Uterus (tissue), 4 donors: ENCODE measurements around the gene CLMP. TPM values are rescaled to one million over a fixed set of nuclear protein-coding genes. Genes with fewer than 3 reads are reported as not detected.
A peak's percentile ranks its signal among the peaks of the same experiment; 100 is the strongest.

Experiments used
- DNase-seq, 2 donors: peaks; one replicate each; pipeline ENCODE4 v3.0.0-alpha.2; 2019 to 2020
- H3K27ac ChIP-seq, 2 donors: fragments of 200-600 bp; sonication (generic); 1 replicate in 1 of 2; 2 replicates in 1 of 2; pipeline ENCODE4 v1.5.1; 2016 to 2018
- H3K27me3 ChIP-seq, 2 donors: fragments of 200-600 bp; sonication (generic); one replicate each; pipeline ENCODE4 v1.5.1; 2018 to 2019; ENCODE audit warnings: control low read depth in 1 of 2
- H3K36me3 ChIP-seq, 2 donors: fragments of 200-600 bp; sonication (generic); one replicate each; pipeline ENCODE4 v1.5.1; 2019; ENCODE audit warnings: control low read depth in 1 of 2
- H3K4me1 ChIP-seq, 2 donors: fragments of 200-600 bp; sonication (generic); one replicate each; pipeline ENCODE4 v1.5.1; 2018 to 2019; ENCODE audit warnings: control low read depth in 1 of 2
- H3K4me3 ChIP-seq, 2 donors: fragments of 200-600 bp; sonication (generic); 1 replicate in 1 of 2; 2 replicates in 1 of 2; pipeline ENCODE4 v1.5.1; 2018 to 2019; ENCODE audit warnings: mild to moderate bottlenecking in 1 of 2
- H3K9me3 ChIP-seq, 2 donors: fragments of 200-600 bp; sonication (generic); one replicate each; pipeline ENCODE4 v1.5.1; 2019; ENCODE audit warnings: control low read depth in 1 of 2
- POLR2A ChIP-seq, 2 donors: fragments of 450-650 bp; IDR thresholded peaks; one replicate each; pipeline ENCODE4 v1.6.1; 2016; ENCODE audit warnings: antibody characterized with exemption in 2 of 2, mild to moderate bottlenecking in 1 of 2, moderate library complexity in 1 of 2
- intact Hi-C: fragments of 100-400 bp; cut with DNase I; formaldehyde crosslinking; loops from one replicate; pipeline ENCODE4 v1.15.1; 2023; ENCODE audit warnings: low total_unique reads
- total RNA-seq, 4 donors: library from RNA; depleted of rRNA in 3 of 4; stranded (reverse); fragments of >200 nt in 3 of 4; gene quantifications; one replicate each; pipeline versions ENCODE4 v1.1.0 to v1.2.4, GENCODE V29; 2014 to 2023
- TF ChIP-seq, protein P1 (sequence below), 4 experiments: fragments of 200-600 bp in 2 of 4; fragments of 450-650 bp in 2 of 4; sonication (generic) in 2 of 4; IDR thresholded peaks; one replicate each; pipeline ENCODE4 v1.5.1; 2016 to 2019; ENCODE audit warnings: antibody characterized with exemption in 4 of 4, mild to moderate bottlenecking in 2 of 4, moderate library complexity in 1 of 4
- donor health status: DM: yes; HTN: yes; CAD: no.

CLMP gene, protein sequence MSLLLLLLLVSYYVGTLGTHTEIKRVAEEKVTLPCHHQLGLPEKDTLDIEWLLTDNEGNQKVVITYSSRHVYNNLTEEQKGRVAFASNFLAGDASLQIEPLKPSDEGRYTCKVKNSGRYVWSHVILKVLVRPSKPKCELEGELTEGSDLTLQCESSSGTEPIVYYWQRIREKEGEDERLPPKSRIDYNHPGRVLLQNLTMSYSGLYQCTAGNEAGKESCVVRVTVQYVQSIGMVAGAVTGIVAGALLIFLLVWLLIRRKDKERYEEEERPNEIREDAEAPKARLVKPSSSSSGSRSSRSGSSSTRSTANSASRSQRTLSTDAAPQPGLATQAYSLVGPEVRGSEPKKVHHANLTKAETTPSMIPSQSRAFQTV
- 100 to 1,000 TPM in 2 of 4 donors, 10 to 100 TPM in 2; 51.6 to 143 (median 95.7) TPM for total RNA-seq

DNA sequence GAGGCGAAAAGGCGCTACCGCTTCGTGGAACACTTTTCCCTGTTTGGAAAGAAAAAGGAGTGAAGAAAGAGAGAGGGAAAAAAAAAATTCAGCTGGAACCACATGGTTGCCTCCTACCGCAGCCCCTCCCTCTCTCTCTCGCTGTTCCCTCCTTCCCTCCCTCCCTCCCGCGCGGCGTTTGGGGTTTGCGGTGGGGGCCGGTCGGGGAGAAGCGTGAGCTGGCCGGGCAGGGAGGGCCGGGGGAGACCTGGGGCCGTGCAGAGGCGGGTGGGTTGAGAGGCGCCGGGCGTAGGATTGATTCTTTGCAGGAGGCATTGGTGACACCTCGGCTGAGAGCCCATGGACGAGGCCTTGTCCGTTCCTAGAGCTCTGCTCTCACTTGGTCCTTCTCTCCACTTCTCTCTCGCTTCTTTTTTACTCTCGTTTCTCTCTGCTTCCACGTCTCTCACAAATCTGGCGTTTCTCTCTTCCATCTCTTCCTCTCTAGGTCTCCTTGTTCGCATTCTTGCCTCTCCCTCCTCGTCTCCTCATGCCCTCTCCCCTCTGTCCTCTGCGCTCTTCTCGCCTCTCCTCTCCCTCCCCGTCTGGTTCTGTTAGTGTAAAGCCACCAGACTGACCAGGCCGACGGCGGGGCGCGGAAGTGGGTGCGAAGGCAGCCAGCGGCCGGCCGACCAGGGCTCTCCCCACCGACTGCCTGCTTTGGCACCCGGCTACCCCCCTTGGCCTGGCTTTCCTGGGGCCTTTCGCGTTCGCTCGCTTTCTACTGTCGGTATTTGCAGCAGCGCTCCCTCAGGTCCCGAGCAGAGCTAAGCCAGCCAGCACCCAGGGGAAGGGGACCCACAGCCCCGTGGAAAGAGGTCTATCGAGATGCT, at the start of gene CLMP:
CLMP (minus strand) TSS at position 61 of the 872 bp plus-strand sequence. CDS start 308 bp downstream, outside the sequence.
- no peak for TF ChIP-seq POLR2A (IDR thresholded peaks at IDR 0.05)
- TF ChIP-seq, protein P1, sequence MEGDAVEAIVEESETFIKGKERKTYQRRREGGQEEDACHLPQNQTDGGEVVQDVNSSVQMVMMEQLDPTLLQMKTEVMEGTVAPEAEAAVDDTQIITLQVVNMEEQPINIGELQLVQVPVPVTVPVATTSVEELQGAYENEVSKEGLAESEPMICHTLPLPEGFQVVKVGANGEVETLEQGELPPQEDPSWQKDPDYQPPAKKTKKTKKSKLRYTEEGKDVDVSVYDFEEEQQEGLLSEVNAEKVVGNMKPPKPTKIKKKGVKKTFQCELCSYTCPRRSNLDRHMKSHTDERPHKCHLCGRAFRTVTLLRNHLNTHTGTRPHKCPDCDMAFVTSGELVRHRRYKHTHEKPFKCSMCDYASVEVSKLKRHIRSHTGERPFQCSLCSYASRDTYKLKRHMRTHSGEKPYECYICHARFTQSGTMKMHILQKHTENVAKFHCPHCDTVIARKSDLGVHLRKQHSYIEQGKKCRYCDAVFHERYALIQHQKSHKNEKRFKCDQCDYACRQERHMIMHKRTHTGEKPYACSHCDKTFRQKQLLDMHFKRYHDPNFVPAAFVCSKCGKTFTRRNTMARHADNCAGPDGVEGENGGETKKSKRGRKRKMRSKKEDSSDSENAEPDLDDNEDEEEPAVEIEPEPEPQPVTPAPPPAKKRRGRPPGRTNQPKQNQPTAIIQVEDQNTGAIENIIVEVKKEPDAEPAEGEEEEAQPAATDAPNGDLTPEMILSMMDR (IDR thresholded peaks at IDR 0.05), result no peak
- intact Hi-C loops, result no loop called here
- Histone ChIP-seq H3K36me3 (no peaks in the 10 kb centered on the region), H3K27ac (peak within 1 kb of the TSS; percentile 91 to 93), H3K4me1 (no peaks in the 10 kb centered on the region), H3K9me3 (no peaks in the 10 kb centered on the region), H3K27me3 (no peaks in the 10 kb centered on the region), H3K4me3 (peak within 1 kb of the TSS; percentile 50 to 57)
- DNase-seq, result peak; percentile 84 to 85

DNA sequence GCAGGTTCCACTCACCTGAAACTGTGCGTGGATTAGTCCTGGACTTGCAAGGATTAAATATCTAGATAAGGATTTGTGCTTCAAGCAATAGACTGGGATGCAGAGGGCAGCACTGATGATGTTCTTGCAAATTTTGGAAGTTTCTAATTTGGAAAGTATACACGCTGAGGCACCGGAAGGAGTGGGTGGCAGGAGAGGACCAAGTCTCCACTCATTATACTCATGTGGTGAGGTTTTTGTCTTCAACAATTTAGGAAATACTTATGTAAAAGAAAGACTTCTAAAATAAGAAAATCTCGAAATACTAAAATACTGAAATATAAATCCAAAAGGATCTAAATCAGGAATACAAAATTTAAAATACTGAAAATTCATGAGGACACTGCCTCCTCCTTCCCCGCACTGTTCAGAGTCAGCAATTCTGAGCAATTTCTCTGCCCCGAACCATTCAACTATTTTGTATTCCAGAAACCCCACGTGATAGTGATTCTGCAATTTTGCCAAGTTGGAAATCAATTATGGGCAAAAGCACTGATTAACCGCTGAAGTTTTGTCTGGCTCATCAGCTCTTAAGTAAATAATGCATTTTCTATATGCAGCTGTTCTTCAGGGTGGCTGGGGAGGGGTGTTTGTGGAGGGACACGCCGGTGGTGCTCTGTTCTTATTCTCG, 47.0 kb upstream of the CLMP start:
- Histone ChIP-seq H3K27ac (no peak overlapping the region), H3K4me3 (no peak overlapping the region), H3K36me3 (no peaks in the 10 kb centered on the region), H3K4me1 (no peaks in the 10 kb centered on the region), H3K27me3 (no peaks in the 10 kb centered on the region), H3K9me3 (no peaks in the 10 kb centered on the region)
- TF ChIP-seq, protein P1 (IDR thresholded peaks at IDR 0.05), result no peak
- TF ChIP-seq POLR2A (IDR thresholded peaks at IDR 0.05), result no peak
- no peak for DNase-seq
- intact Hi-C loops, result loop anchor here (10.0 kb wide), 1 partner anchor 77 kb away; no protein-coding TSS in a partner anchor

DNA sequence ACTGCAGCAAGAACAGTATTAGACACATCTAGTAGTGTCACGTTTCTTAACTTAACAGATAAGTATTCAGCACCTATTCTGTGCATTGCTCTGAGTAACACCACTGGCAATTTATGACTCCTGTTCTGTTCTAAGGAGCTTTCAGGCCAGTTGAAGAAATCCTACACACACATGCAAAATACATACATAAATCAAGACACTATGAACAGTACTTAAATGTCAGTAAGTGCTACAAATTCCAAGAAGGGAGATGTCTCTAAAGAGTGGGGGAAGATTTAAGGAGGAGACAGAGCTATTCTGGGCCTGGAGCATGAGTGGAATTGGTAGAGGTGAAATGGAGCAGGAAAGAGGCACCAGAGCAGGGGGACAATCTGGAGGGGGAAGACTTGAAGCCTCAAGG, 46.2 kb upstream of the CLMP start:
- DNase-seq, result no peak
- intact Hi-C loops, result loop anchor here (10.0 kb wide), 1 partner anchor 76 kb away; no protein-coding TSS in a partner anchor
- TF ChIP-seq POLR2A (IDR thresholded peaks at IDR 0.05), result no peak
- TF ChIP-seq, protein P1 (IDR thresholded peaks at IDR 0.05), result no peak
- Histone ChIP-seq H3K27ac (no peak overlapping the region), H3K27me3 (no peaks in the 10 kb centered on the region), H3K4me1 (no peaks in the 10 kb centered on the region), H3K36me3 (no peaks in the 10 kb centered on the region), H3K9me3 (no peaks in the 10 kb centered on the region), H3K4me3 (no peak overlapping the region)

DNA sequence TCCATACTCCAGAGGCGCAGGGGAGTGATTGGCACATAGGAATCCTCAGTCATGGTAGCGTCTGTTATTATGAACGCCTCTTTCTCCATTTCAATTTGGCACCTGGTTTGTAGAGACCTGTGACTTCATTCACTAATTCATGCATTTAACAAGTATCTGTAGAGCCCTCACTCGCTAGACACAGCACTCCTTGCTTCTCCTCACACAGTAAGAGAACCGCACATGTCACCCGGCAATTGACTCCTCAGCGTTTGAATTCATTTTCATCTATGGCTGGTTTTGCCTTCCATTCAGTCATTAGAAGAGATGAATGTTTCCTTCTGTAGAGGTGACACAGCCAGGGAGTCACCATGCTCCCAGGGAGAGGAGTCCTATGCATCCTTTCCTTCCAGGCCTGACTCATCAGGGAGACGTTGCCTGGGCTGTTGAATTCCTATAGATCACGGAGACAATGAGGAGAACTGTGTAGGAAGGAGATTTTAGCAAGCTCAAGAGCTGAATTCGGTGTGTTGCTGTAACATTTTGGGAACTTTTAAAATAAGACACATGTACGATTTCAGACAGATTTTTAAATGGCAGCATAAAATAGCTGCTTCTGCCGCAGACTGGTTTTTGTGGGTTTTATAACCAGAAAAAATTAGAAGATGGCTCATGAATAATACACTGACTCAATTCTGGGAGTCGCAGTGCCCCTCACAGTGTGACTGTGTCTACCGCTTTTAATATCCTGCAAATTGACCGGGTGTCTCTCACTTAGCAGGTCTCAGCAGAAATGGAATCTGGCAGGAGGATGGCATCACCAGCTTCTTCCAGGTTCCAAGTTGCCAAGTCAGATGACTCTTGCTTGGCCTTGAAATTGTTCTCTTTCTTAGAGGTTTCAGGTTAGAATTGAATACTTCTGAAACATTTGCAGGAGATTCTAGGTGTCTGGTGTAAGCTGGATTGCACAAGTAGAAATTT, 44.4 kb upstream of the CLMP start:
- H3K36me3 ChIP-seq, result no peaks in the 10 kb centered on the region
- H3K9me3 ChIP-seq, result no peaks in the 10 kb centered on the region
- no peak overlapping the region for H3K4me3 ChIP-seq
- DNase-seq, result no peak
- no peaks in the 10 kb centered on the region for H3K4me1 ChIP-seq
- intact Hi-C loops, result loop anchor here (10.0 kb wide), 1 partner anchor 75 kb away; no protein-coding TSS in a partner anchor
- H3K27me3 ChIP-seq, result no peaks in the 10 kb centered on the region
- no peak for TF ChIP-seq POLR2A (IDR thresholded peaks at IDR 0.05)
- TF ChIP-seq, protein P1 (IDR thresholded peaks at IDR 0.05), result no peak
- no peak overlapping the region for H3K27ac ChIP-seq
